Hematopoietic multipotent progenitor cell treated with erythropoietin and hydrocortisone succinate and interleukin-3 and kit ligand, for 4 days (in vitro differentiated cells): ENCODE data around the gene SH2D7.

ENCODE experiments used
- DNase-seq: peaks from one replicate; pipeline ENCODE4 v3.0.0-alpha.2; 2015

Gene SH2D7

GRCh38 chr15:78061963-78062427 is 30.4 kb upstream of the SH2D7 start:
- peak; percentile 80 for DNase-seq

- no peak for DNase-seq
Observed at GRCh38 chr15:78063217-78063616, 29.1 kb upstream of the SH2D7 start.

GRCh38 chr15:78063970-78064385 is 28.4 kb upstream of the SH2D7 start:
- DNase-seq, result no peak

GRCh38 chr15:78064544-78064943 is 27.8 kb upstream of the SH2D7 start:
- DNase-seq, result no peak

- peak; percentile 51 for DNase-seq
Observed at GRCh38 chr15:78065284-78065872, 27.0 kb upstream of the SH2D7 start.

GRCh38 chr15:78065973-78066946 is 26.1 kb upstream of the SH2D7 start:
- DNase-seq, result no peak

- DNase-seq, result peak; percentile 58
Observed at GRCh38 chr15:78067328-78068228, 24.8 kb upstream of the SH2D7 start.

- no peak for DNase-seq
Observed at GRCh38 chr15:78069052-78069414, 23.3 kb upstream of the SH2D7 start.

GRCh38 chr15:78069462-78070029 is 22.8 kb upstream of the SH2D7 start:
- DNase-seq, result no peak

- DNase-seq, result peak; percentile 67
Observed at GRCh38 chr15:78070049-78070700, 22.2 kb upstream of the SH2D7 start.

GRCh38 chr15:78071383-78071782 is 21.0 kb upstream of the SH2D7 start:
- no peak for DNase-seq

GRCh38 chr15:78072080-78072892 is 20.1 kb upstream of the SH2D7 start:
- DNase-seq, result no peak

- no peak for DNase-seq
Observed at GRCh38 chr15:78073046-78073787, 19.1 kb upstream of the SH2D7 start.

- DNase-seq, result no peak
Observed at GRCh38 chr15:78075490-78076230, 16.7 kb upstream of the SH2D7 start.

GRCh38 chr15:78076231-78077052 is 15.9 kb upstream of the SH2D7 start:
- DNase-seq, result no peak

- DNase-seq, result peak; percentile 83
Observed at GRCh38 chr15:78077053-78077870, 15.1 kb upstream of the SH2D7 start, which contains the start of gene TBC1D2B. TSS of gene TBC1D2B (minus strand) at chr15:78077711. CDS start at chr15:78077652, 59 bp downstream.

GRCh38 chr15:78077871-78078210 is 14.5 kb upstream of the SH2D7 start:
- DNase-seq, result no peak
